HCT116 (cell line): ENCODE results near the gene AHI1. TPM values are rescaled to one million over a fixed set of nuclear protein-coding genes. Genes with fewer than 3 reads are reported as not detected.
A peak's percentile ranks its signal among the peaks of the same experiment; 100 is the strongest.

Experiments
- ATAC-seq: fragments of 200-7000 bp; cut with Tn5 transposase; 2 replicates; pipeline ENCODE4 v1.9.1; 2020; ENCODE audit warnings: mild to moderate bottlenecking, moderate library complexity
- BruUV-seq: library from RNA; stranded (reverse); fragments of 400-500 nt; replicated peaks from 2 replicates; lab custom pipeline; 2021; lab: Mats Ljungman, UMichigan
- CTCF ChIA-PET: fragments of 300-600 bp; sonication (Branson Sonifier 250); formaldehyde crosslinking; loops from one replicate; lab custom pipeline; 2021; ENCODE audit warnings: antibody characterized with exemption; lab: Charles Lee
- POLR2A ChIA-PET: fragments of 300-600, 350-600 bp; sonication (Branson Sonifier 250); formaldehyde crosslinking; loops from one replicate; lab custom pipeline; 2021; ENCODE audit warnings: antibody characterized with exemption; lab: Charles Lee
- RAD21 ChIA-PET, 2 experiments: fragments of 300-600 bp; sonication (Branson Sonifier 250); formaldehyde crosslinking; loops; one replicate each; lab custom pipeline; 2023; ENCODE audit warnings: low total read pairs in 2 of 2; ENCODE audit not compliant: uncharacterized antibody in 2 of 2, unreplicated experiment in 2 of 2, low non-redundant PET in 1 of 2; lab: Charles Lee
- DNase-seq: peaks from one replicate; pipeline ENCODE4 v3.0.0-alpha.2; 2010; ENCODE audit warnings: low read depth, low spot score
- H2AFZ ChIP-seq: fragments of 200-600 bp; shearing (Covaris generic), sonication (generic); 2 replicates; pipeline ENCODE4 v1.6.1; 2017; ENCODE audit warnings: low read depth, mixed run types, mixed read lengths, antibody characterized with exemption, low read length; ENCODE audit not compliant: poor library complexity, severe bottlenecking
- H3K27ac ChIP-seq: 2 replicates; pipeline ENCODE4 v1.5.1; 2012; ENCODE audit warnings: low read depth, low read length
- H3K27me3 ChIP-seq: fragments of 200-600 bp; sonication (generic); 2 replicates; pipeline ENCODE4 v1.6.1; 2016; ENCODE audit warnings: mixed run types, low read length, mixed read lengths; ENCODE audit not compliant: insufficient read depth
- H3K36me3 ChIP-seq, 2 experiments: fragments of 200-500 bp in 1 of 2; fragments of 200-600 bp in 1 of 2; sonication (Bioruptor generic) in 1 of 2; sonication (generic) in 1 of 2; 2 replicates each; pipeline versions ENCODE4 v1.5.1 to v1.6.1; 2014 to 2016; ENCODE audit warnings: low read length in 2 of 2, inconsistent platforms in 1 of 2, mixed read lengths in 1 of 2, mixed run types in 1 of 2; ENCODE audit not compliant: insufficient read depth in 2 of 2, control insufficient read depth in 1 of 2
- H3K4me1 ChIP-seq, 2 experiments: fragments of 200-600 bp in 1 of 2; sonication (generic) in 1 of 2; 2 replicates each; pipeline versions ENCODE4 v1.5.1 to v1.6.1; 2012 to 2017; ENCODE audit warnings: low read length in 2 of 2, inconsistent platforms in 1 of 2, mild to moderate bottlenecking in 1 of 2, mixed read lengths in 1 of 2, mixed run types in 1 of 2, moderate library complexity in 1 of 2; ENCODE audit not compliant: insufficient read depth in 2 of 2, control insufficient read depth in 1 of 2
- H3K4me2 ChIP-seq: fragments of 200-600 bp; sonication (generic); 2 replicates; pipeline ENCODE4 v1.6.1; 2017; ENCODE audit warnings: mixed run types, low read length, mixed read lengths
- H3K4me3 ChIP-seq, 2 experiments: fragments of 200-600 bp in 1 of 2; sonication (generic) in 1 of 2; replicated peaks in 1 of 2; 2 replicates each; pipeline ENCODE4 v1.5.1; 2011 to 2016; ENCODE audit warnings: low read length in 2 of 2, control low read depth in 1 of 2, low read depth in 1 of 2, mild to moderate bottlenecking in 1 of 2, mixed read lengths in 1 of 2, mixed run types in 1 of 2
- H3K79me2 ChIP-seq: fragments of 200-600 bp; sonication (generic); 2 replicates; pipeline ENCODE4 v1.6.1; 2017; ENCODE audit warnings: mild to moderate bottlenecking, mixed run types, low read length, moderate library complexity, mixed read lengths; ENCODE audit not compliant: insufficient read depth
- H3K9ac ChIP-seq: fragments of 200-600 bp; sonication (generic); 2 replicates; pipeline ENCODE4 v1.6.1; 2016; ENCODE audit warnings: low read length, mixed read lengths
- H3K9me2 ChIP-seq: fragments of 200-600 bp; sonication (generic), shearing (Covaris generic); 2 replicates; pipeline ENCODE4 v1.6.1; 2017; ENCODE audit warnings: mixed run types, mild to moderate bottlenecking, moderate library complexity; ENCODE audit not compliant: insufficient read depth
- H3K9me3 ChIP-seq, 2 experiments: fragments of 200-500 bp in 1 of 2; fragments of 200-600 bp in 1 of 2; sonication (Bioruptor generic) in 1 of 2; sonication (generic) in 1 of 2; 2 replicates each; pipeline ENCODE4 v1.6.1; 2014 to 2017; ENCODE audit warnings: low read length in 2 of 2, mixed read lengths in 2 of 2, inconsistent platforms in 1 of 2, low read depth in 1 of 2, mild to moderate bottlenecking in 1 of 2, mixed run types in 1 of 2, moderate library complexity in 1 of 2; ENCODE audit not compliant: control insufficient read depth in 1 of 2, insufficient read depth in 1 of 2
- H4K20me1 ChIP-seq: fragments of 200-600 bp; sonication (generic), shearing (Covaris generic); 2 replicates; pipeline ENCODE4 v1.6.1; 2017; ENCODE audit warnings: mixed run types, mild to moderate bottlenecking, moderate library complexity; ENCODE audit not compliant: insufficient read depth
- ATF3 ChIP-seq: IDR thresholded peaks from 2 replicates; pipeline ENCODE4 v1.6.1; 2012
- CBX3 ChIP-seq: IDR thresholded peaks from 2 replicates; pipeline ENCODE4 v1.6.1; 2012; ENCODE audit warnings: low read depth
- CEBPB ChIP-seq: IDR thresholded peaks from 2 replicates; pipeline ENCODE4 v1.6.1; 2012; ENCODE audit warnings: low read depth
- CTCF ChIP-seq, 3 experiments: fragments of 200-600 bp in 1 of 3; sonication (generic) in 1 of 3; IDR thresholded peaks in 2 of 3; conservative IDR thresholded peaks in 1 of 3; 2 replicates each; pipeline ENCODE4 v1.5.1; 2012 to 2017; ENCODE audit warnings: low read depth in 2 of 3, low read length in 2 of 3, antibody characterized with exemption in 1 of 3, borderline replicate concordance in 1 of 3, control low read depth in 1 of 3, mild to moderate bottlenecking in 1 of 3, mixed read lengths in 1 of 3, mixed run types in 1 of 3, moderate library complexity in 1 of 3; ENCODE audit not compliant: insufficient read depth in 1 of 3
- EGR1 ChIP-seq: IDR thresholded peaks from 2 replicates; pipeline ENCODE4 v1.6.1; 2012; ENCODE audit warnings: low read depth
- ELF1 ChIP-seq: IDR thresholded peaks from 2 replicates; pipeline ENCODE4 v1.6.1; 2012; ENCODE audit warnings: low read depth, borderline replicate concordance
- EZH2 ChIP-seq: fragments of 200-600 bp; sonication (generic); IDR thresholded peaks from 2 replicates; pipeline ENCODE4 v1.6.1; 2017; ENCODE audit warnings: antibody characterized with exemption, mixed run types
- FOSL1 ChIP-seq: IDR thresholded peaks from 2 replicates; pipeline ENCODE4 v1.6.1; 2012; ENCODE audit warnings: low read depth
- JUND ChIP-seq: IDR thresholded peaks from 2 replicates; pipeline ENCODE4 v1.6.1; 2012
- MAX ChIP-seq: IDR thresholded peaks from 2 replicates; pipeline ENCODE4 v1.6.1; 2012
- POLR2A ChIP-seq: IDR thresholded peaks from 2 replicates; pipeline ENCODE4 v1.7.0; 2011; ENCODE audit warnings: borderline replicate concordance; ENCODE audit not compliant: insufficient read depth, insufficient read length; ENCODE audit errors: extremely low read depth
- POLR2AphosphoS5 ChIP-seq: IDR thresholded peaks from 2 replicates; pipeline ENCODE4 v1.6.1; 2011; ENCODE audit warnings: mild to moderate bottlenecking, low read depth, low read length, moderate library complexity
- RAD21 ChIP-seq: IDR thresholded peaks from 2 replicates; pipeline ENCODE4 v1.6.1; 2012; ENCODE audit warnings: low read depth, mild to moderate bottlenecking
- REST ChIP-seq: IDR thresholded peaks from 2 replicates; pipeline ENCODE4 v1.6.1; 2012; ENCODE audit warnings: low read depth
- SRF ChIP-seq: IDR thresholded peaks from 2 replicates; pipeline ENCODE4 v1.6.1; 2012; ENCODE audit warnings: low read depth
- TCF7L2 ChIP-seq: IDR thresholded peaks from 2 replicates; pipeline ENCODE4 v1.7.0; 2011; ENCODE audit warnings: borderline replicate concordance, inconsistent platforms; ENCODE audit not compliant: insufficient read depth, insufficient read length; ENCODE audit errors: extremely low read depth
- ZFX ChIP-seq: fragments of 450-650 bp; IDR thresholded peaks from 2 replicates; pipeline ENCODE4 v1.6.1; 2017
- ZNF274 ChIP-seq: fragments of 200-500 bp; sonication (Bioruptor generic); IDR thresholded peaks from 2 replicates; pipeline ENCODE4 v1.6.1; 2014; ENCODE audit warnings: mild to moderate bottlenecking, low read depth, low read length, inconsistent platforms
- intact Hi-C: fragments of 100-400 bp; cut with micrococcal nuclease; formaldehyde crosslinking; loops from 2 replicates; pipeline ENCODE4 v1.10.0; 2022
- total RNA-seq: library from RNA; stranded (reverse); gene quantifications from one replicate; pipeline ENCODE4 v1.2.1, GENCODE V29; 2021; ENCODE audit not compliant: unreplicated experiment

The AHI1 gene
- total RNA-seq, 1 experiment from 2014 or later: 29.6 TPM

- no peaks in the 10 kb centered on the region for H3K27me3 ChIP-seq
- H3K9me2 ChIP-seq: no peaks in the 10 kb centered on the region
- ATAC-seq: no peak
- no peak overlapping the region for H3K9ac ChIP-seq
- POLR2A ChIA-PET: no interaction called here
- H3K4me1 ChIP-seq: peaks cover 0 to 4% of the 10 kb centered on the region in 2 experiments; a peak in 2 of 4 replicates
- no peaks in the 10 kb centered on the region for H3K9me3 ChIP-seq
- BruUV-seq: no TSS peak
- CTCF ChIA-PET: no interaction called here
- H3K79me2 ChIP-seq: no peaks in the 10 kb centered on the region
- intact Hi-C loops: no loop called here
- no peak for TF ChIP-seq ZFX
- TF ChIP-seq SRF: no peak
- TF ChIP-seq MAX: no peak
- no peak for TF ChIP-seq CBX3
- TF ChIP-seq JUND: no peak
- no peak for TF ChIP-seq RAD21
- TF ChIP-seq ELF1: no peak
- TF ChIP-seq POLR2A: no peak
- TF ChIP-seq ATF3: no peak
- TF ChIP-seq TCF7L2: no peak
- TF ChIP-seq EZH2: no peak
- no peak for TF ChIP-seq ZNF274
- TF ChIP-seq FOSL1: no peak
- no peak for TF ChIP-seq REST
- no peak for TF ChIP-seq CEBPB
- TF ChIP-seq POLR2AphosphoS5: no peak
- TF ChIP-seq CTCF (IDR thresholded peaks at IDR 0.05 in 2 of 3, conservative IDR thresholded peaks at IDR 0.05 in 1 of 3; ENCODE audit: borderline replicate concordance in 1 of 3, insufficient read depth in 1 of 3, low read depth in 2 of 3, low read length in 2 of 3): no peak
- TF ChIP-seq EGR1: no peak
- no peaks in the 10 kb centered on the region for H3K36me3 ChIP-seq
- H3K4me2 ChIP-seq: no peak overlapping the region
- no peak overlapping the region for H2AFZ ChIP-seq
- H3K27ac ChIP-seq: peak overlapping the region; percentile 29; the same call in 1 of the 2 replicates
- DNase-seq: no peak
- RAD21 ChIA-PET: no interaction called here
- H4K20me1 ChIP-seq: no peaks in the 10 kb centered on the region
- H3K4me3 ChIP-seq: no peak overlapping the region
Measured at GRCh38 chr6:135358251-135358821, 139.2 kb downstream of the AHI1 start.
